Neuron (in vitro differentiated cells): Measurements from ENCODE around the gene JUNB.
"Not testable (repeated sequence)": the region's sequence is repeated elsewhere in the genome, so short reads cannot be mapped to it uniquely, and the experiment has no call there.

Experiments
- H2AFZ ChIP-seq: one replicate; pipeline ENCODE4 v1.6.1; 2013; ENCODE audit warnings: low read depth, mild to moderate bottlenecking, inconsistent platforms, low read length, moderate library complexity
- H3K27me3 ChIP-seq: one replicate; pipeline ENCODE4 v1.6.1; 2013; ENCODE audit warnings: low read length; ENCODE audit not compliant: insufficient read depth
- H3K36me3 ChIP-seq: one replicate; pipeline ENCODE4 v1.6.1; 2013; ENCODE audit warnings: low read length; ENCODE audit not compliant: insufficient read depth
- H3K4me1 ChIP-seq: one replicate; pipeline ENCODE4 v1.6.1; 2013; ENCODE audit warnings: low read length; ENCODE audit not compliant: insufficient read depth
- H3K4me3 ChIP-seq: 2 replicates; pipeline ENCODE4 v1.5.1; 2013; ENCODE audit warnings: mild to moderate bottlenecking, low read length, moderate library complexity
- H3K9me3 ChIP-seq: one replicate; pipeline ENCODE4 v1.6.1; 2013; ENCODE audit warnings: low read length

Gene JUNB

DNA sequence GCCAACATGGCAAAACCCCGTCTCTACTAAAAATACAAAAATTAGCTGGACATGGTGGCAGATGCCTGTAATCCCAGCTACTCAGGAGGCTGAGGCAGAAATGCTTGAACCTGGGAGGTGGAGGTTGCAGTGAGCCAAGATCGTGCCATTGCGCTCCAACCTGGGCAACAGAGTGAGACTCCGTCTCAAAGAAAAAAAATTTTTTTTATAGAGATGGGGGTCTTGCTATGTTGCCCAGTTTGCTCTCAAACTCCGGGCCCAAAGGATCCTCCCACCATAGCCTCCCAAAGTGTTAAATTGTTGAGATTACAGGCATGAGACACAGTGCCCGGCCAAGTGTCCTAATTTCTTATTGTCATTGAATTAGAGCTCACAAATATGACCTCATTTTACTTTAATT is 25.9 kb downstream of the JUNB start:
- H3K27me3 ChIP-seq, H3K9me3 ChIP-seq: not testable (repeated sequence)
- peaks cover 22% of the 10 kb centered on the region for H3K36me3 ChIP-seq

DNA sequence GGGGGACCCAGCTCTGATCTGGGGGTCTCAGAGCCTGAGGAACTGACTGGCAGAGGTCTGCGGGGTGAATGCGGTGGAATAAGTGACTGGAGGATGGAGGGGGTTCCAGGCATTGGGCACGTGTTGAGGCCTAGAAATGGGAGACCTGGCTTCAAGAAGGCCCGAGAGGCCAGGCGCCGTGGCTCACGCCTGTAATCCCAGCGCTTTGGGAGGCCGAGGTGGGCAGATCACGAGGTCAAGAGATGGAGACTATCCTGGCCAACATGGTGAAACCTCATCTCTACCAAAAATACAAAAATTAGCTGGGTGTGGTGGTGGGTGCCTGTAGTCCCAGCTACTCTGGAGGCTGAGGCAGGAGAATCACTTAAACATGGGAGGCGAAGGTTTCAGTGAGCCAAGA is 26.5 kb downstream of the JUNB start:
- H3K27me3 ChIP-seq, H3K4me1 ChIP-seq, H2AFZ ChIP-seq, H3K4me3 ChIP-seq, H3K9me3 ChIP-seq: not testable (repeated sequence)
- H3K36me3 ChIP-seq = peaks cover 19% of the 10 kb centered on the region

More for the DNA sequence above, 25.9 kb downstream of the JUNB start:
- not testable (repeated sequence) for H3K4me1 ChIP-seq, H3K4me3 ChIP-seq, H2AFZ ChIP-seq

- H2AFZ ChIP-seq = no peak overlapping the region
- no peaks in the 10 kb centered on the region for H3K36me3 ChIP-seq
- H3K4me3 ChIP-seq = no peak overlapping the region
- H3K9me3 ChIP-seq = no peaks in the 10 kb centered on the region
- no peaks in the 10 kb centered on the region for H3K4me1 ChIP-seq
- peaks cover 6% of the 10 kb centered on the region for H3K27me3 ChIP-seq
These were observed 30.5 kb downstream of the JUNB start for GRCh38 chr19:12821761-12822160.

DNA sequence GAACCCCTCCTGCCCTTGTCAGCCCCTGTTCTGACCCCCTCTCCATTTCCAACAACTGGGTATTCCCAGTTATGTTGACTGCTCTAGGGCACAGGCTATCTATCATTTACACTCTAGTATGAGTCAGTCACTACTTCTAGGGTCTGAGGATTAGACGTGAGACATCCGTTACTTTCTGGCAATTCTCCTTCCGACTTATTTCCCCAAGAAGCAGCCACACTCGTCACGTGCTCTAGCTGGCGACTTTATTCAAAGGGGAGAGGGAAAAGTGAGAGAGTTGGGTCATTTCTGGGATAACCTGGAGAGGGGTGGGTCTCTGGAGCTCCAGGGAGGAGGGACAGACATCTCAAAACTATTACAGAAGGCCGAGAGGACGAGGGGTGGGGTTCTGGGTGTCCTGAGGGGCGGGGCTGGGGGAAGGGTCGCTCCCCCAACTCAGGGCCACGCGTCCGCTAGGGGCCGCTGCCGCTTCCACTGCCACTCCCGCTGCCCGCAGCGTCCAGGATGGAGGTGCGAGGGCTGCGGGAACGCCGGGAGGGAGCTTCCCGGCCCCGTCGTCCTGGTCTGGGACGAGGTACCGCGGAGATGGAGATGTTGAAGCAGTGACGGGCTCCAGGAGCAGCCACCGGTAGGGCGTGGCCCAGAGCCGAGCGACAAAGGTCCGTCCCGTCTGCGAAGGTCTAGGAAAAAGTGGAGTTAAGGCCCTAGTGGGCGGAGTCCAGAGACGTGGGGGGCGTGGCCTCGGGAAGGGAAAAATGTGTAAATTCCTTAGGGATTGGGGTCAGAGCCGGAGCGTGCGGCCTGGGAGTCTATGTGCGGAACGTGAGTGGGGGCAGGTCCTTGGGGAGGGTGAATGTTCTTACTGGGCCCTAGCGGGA is 34.2 kb downstream of the JUNB start:
- H3K9me3 ChIP-seq = no peaks in the 10 kb centered on the region
- no peaks in the 10 kb centered on the region for H3K4me1 ChIP-seq
- H3K4me3 ChIP-seq = no peak overlapping the region
- no peaks in the 10 kb centered on the region for H3K36me3 ChIP-seq
- H3K27me3 ChIP-seq = peaks cover 23% of the 10 kb centered on the region
- H2AFZ ChIP-seq = no peak overlapping the region

DNA sequence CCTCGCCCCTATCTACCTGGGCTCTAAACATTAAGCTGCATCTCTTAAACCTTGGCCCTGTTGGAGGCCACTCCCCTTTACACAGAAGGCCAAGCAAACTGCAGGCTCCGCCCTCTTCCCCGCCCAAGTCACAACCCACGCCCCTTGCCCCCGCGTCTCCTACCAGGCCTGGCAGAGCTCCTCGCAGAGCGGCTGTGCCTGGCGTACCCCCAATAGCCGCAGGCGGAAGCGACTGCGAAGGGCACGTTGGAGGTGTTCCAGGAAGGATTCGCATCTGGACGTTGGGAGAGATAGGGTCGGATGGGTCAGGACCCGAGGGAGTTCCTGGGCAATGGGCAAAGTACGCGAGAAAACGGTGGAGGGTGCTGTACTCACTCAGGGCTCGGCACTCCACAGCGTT is 37.2 kb downstream of the JUNB start:
- H3K27me3 ChIP-seq = peaks cover 36% of the 10 kb centered on the region
- H2AFZ ChIP-seq = no peak overlapping the region
- H3K4me3 ChIP-seq = no peak overlapping the region
- H3K4me1 ChIP-seq = peaks cover 9% of the 10 kb centered on the region
- no peaks in the 10 kb centered on the region for H3K36me3 ChIP-seq
- H3K9me3 ChIP-seq = no peaks in the 10 kb centered on the region

- Histone ChIP-seq H3K27me3 (peaks cover 52% of the 10 kb centered on the region), H3K9me3 (no peaks in the 10 kb centered on the region), H3K4me3 (peak overlapping the region; percentile 44), H3K36me3 (no peaks in the 10 kb centered on the region), H3K4me1 (peaks cover 17% of the 10 kb centered on the region), H2AFZ (no peak overlapping the region)
These were observed 42.1 kb downstream of the JUNB start for GRCh38 chr19:12833418-12833737.

GRCh38 chr19:12833738-12834565 is 42.7 kb downstream of the JUNB start:
- Histone ChIP-seq H3K36me3 (no peaks in the 10 kb centered on the region), H3K4me1 (peaks cover 19% of the 10 kb centered on the region), H3K27me3 (peaks cover 46% of the 10 kb centered on the region), H2AFZ (peak overlapping the region; percentile 44), H3K4me3 (peak overlapping the region; percentile 49), H3K9me3 (no peaks in the 10 kb centered on the region)

DNA sequence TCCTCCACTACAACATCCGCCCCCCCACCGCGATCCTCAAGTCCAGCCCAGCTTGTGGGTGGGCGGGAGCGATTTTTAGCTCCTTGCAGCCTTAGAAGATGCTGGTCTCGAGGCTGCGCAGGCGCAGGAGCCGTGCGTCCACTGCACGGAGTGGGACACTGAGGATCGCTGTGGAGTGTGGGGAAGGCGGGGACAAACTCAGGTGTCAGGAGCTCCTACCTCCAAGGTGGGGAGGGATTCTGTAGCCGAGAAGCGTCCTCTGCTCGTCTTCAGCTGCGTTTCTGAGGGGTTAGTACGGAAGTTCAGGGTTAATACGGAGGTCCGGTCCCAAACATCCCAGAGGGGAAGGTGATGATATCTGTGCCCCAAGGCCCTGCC is 43.3 kb downstream of the JUNB start, which contains the start of gene RTBDN:
Gene RTBDN (minus strand): TSS at position 14 of the 378 bp plus-strand sequence. CDS start 4,600 bp downstream, outside the sequence.
- H3K4me1 ChIP-seq = peaks cover 23% of the 10 kb centered on the region
- peak within 1 kb of the TSS; percentile 49 for H3K4me3 ChIP-seq
- H3K36me3 ChIP-seq = no peaks in the 10 kb centered on the region
- peak within 1 kb of the TSS; percentile 44 for H2AFZ ChIP-seq
- peaks cover 42% of the 10 kb centered on the region for H3K27me3 ChIP-seq
- H3K9me3 ChIP-seq = no peaks in the 10 kb centered on the region

- no peak overlapping the region for H2AFZ ChIP-seq
- H3K36me3 ChIP-seq = no peaks in the 10 kb centered on the region
- no peak overlapping the region for H3K4me3 ChIP-seq
- peaks cover 36% of the 10 kb centered on the region for H3K27me3 ChIP-seq
- H3K4me1 ChIP-seq = peaks cover 23% of the 10 kb centered on the region
- no peaks in the 10 kb centered on the region for H3K9me3 ChIP-seq
These were observed 43.9 kb downstream of the JUNB start for GRCh38 chr19:12834976-12835757.

DNA sequence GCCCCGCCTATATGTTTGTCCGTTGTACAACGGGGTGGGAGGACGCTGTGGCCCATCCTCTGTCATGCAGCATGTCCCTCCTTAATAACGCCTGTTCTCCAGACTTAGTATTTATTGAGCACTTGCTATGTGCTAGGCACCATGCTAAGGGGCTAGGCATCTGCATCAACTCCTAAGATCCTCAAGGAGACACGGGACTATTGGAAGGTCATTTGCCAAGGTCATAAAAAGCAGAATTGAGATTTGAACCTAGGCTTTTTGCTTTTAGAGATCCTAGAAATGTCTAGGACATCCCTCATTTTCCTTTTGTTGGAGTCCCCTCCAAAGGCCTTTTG is 45.2 kb downstream of the JUNB start:
- peaks cover 26% of the 10 kb centered on the region for H3K27me3 ChIP-seq
- H2AFZ ChIP-seq = no peak overlapping the region
- H3K36me3 ChIP-seq = no peaks in the 10 kb centered on the region

DNA sequence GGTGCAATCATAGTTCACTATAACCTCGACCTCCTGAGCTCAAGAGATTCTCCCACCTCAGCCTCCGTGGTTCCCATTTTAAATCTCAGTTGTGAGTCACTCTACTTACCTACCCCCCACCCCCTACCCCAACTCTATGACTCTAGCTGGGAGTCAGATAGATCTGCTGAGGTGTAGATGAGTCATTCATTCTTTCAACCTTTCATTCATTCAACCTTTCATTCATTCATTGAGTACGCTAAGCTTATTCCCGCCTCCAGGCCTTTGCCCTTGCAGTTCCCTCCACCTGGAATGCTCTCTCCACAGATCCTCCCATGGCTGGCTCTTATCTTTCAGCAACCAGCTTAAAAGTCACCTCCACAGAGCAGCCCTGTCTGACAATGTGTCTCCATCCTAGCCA is 45.9 kb downstream of the JUNB start:
- H3K4me3 ChIP-seq = no peak overlapping the region
- peaks cover 26% of the 10 kb centered on the region for H3K27me3 ChIP-seq
- no peaks in the 10 kb centered on the region for H3K36me3 ChIP-seq
- H2AFZ ChIP-seq = no peak overlapping the region
- H3K9me3 ChIP-seq = no peaks in the 10 kb centered on the region
- peaks cover 25% of the 10 kb centered on the region for H3K4me1 ChIP-seq

More for the DNA sequence above, 45.2 kb downstream of the JUNB start:
- Histone ChIP-seq H3K4me1 (peaks cover 25% of the 10 kb centered on the region), H3K9me3 (no peaks in the 10 kb centered on the region), H3K4me3 (no peak overlapping the region)

DNA sequence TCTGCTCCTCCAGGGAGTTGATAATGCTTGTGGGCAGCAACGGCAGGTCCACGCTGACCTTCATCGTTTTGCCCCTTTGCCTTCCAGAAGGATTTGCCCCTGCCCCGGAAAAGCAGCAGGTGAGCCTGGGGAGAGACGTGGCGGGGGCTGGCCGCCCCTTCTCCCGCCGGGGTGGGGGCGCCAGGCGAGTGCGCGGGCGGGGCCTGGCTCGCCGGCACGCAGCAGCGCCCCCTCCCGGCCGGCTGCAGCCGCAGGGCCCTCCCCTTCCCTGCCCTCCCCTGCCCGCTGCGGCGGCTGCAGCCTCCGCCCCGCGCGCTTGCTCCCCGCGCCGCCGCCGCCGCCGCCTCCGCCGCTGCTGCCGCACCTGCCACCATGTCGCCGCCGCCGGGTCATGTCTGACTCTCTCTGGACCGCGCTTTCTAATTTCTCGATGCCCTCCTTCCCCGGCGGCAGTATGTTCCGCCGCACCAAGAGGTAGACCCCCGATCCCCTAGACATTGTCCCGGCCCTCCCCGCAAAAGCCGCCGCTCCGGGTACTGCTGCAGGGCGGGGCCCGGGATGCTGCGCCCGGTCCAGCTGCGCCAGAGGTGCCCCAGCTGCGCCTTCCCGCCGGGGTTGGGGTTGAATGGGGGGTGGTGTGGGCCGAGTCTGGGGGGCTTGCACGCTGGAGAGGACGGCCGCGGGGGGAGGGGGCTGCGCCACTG is 47.0 kb downstream of the JUNB start, which contains the start of gene MAST1:
Gene MAST1 (plus strand): TSS at position 334 of the 704 bp plus-strand sequence. CDS start 58 bp downstream, at position 392.
- Histone ChIP-seq H2AFZ (peak within 1 kb of the TSS; percentile 99), H3K9me3 (no peaks in the 10 kb centered on the region), H3K4me3 (peak within 1 kb of the TSS; percentile 71), H3K36me3 (no peaks in the 10 kb centered on the region), H3K27me3 (peaks cover 24% of the 10 kb centered on the region), H3K4me1 (peaks cover 17% of the 10 kb centered on the region)
